Mucosa of gallbladder (tissue), 1 donor: ENCODE data around the gene MINPP1. TPM values are rescaled to one million over a fixed set of nuclear protein-coding genes. Genes with fewer than 3 reads are reported as not detected.
A peak's percentile ranks its signal among the peaks of the same experiment; 100 is the strongest.
"Not testable (repeated sequence)": the region's sequence is repeated elsewhere in the genome, so short reads cannot be mapped to it uniquely, and the experiment has no call there.

Experiments
- DNase-seq: peaks from one replicate; pipeline ENCODE4 v3.0.0-alpha.2; 2020; ENCODE audit warnings: low spot score
- total RNA-seq: library from RNA; stranded (reverse); gene quantifications from one replicate; pipeline ENCODE4 v1.2.1, GENCODE V29; 2021
- donor health status: DM: no; HTN: no; CAD: no.

MINPP1 gene
- total RNA-seq, 1 donor from 2014 or later, result 24.0 TPM

GRCh38 chr10:87565010-87565409 is 60.3 kb downstream of the MINPP1 start:
- DNase-seq, result no peak

- DNase-seq, result no peak
Observed at GRCh38 chr10:87575851-87576250, 71.2 kb downstream of the MINPP1 start.

- no peak for DNase-seq
Observed at GRCh38 chr10:87578160-87578841, 73.6 kb downstream of the MINPP1 start.

DNA sequence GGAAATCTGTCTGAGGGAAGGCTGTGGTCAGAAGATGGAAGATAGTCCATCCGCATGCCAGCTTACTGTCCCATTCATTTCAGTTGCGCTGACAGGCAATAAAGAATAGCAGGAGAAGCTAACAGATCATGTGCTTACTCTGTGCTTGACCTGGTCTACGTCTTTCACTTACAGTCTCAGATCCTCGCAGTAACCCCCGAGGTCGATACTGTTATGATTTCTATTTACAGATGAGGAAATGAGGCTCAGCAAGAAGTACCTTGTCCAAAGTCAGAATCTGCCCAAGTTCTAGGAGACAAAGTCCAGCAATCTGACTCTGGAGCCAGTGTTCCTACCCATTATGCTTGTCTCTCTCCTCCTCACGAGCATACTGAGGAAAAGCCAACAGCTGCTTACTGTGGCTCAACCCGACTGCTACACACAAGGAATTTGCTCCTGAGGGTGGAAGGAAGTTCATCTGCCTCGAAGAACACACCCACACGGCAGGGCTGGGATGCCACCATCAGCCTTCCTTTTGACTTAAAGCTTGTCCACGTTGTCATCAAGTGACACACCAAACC is 74.2 kb downstream of the MINPP1 start:
- peak; percentile 52 for DNase-seq

DNA sequence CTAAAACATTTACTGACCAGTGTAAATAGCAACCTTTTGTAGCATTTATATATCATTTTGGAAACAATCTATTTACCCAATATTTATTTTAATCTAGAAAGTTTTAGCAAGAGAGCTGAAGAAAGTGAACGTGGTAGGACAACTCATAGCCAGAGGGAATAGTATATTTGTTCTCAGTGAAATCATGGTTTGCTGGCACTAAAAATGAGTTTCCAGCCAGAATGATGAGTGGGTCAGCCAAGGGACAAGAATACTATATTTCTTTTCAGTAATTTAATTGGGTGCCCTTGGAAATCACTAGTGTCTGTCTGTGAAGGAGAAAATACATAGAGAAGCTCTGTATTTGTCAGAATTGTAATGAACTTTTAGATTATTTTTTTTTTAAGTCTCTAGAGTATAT is 74.9 kb downstream of the MINPP1 start:
- no peak for DNase-seq

GRCh38 chr10:87580016-87580415 is 75.3 kb downstream of the MINPP1 start:
- no peak for DNase-seq

GRCh38 chr10:87585565-87586514 is 81.1 kb downstream of the MINPP1 start:
- peak; percentile 68 for DNase-seq

GRCh38 chr10:87589645-87590051 is 85.0 kb downstream of the MINPP1 start:
- no peak for DNase-seq

- DNase-seq, result no peak
Observed at GRCh38 chr10:87590705-87591588, 86.3 kb downstream of the MINPP1 start.

DNA sequence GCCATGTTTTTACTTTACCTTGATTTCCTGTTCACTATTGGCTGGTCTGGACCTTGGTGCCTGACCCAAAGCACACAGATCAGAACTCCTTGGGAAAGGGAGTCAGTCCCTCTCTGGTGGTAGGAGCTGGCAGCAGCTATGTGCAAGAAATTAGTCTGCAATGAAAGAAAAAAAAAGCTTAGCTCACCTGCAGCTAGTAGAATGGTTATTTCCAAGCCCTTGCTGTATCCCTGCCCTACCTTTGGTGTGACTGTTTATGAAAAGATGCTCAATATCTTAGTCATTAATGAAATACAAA is 86.8 kb downstream of the MINPP1 start:
- no peak for DNase-seq

DNA sequence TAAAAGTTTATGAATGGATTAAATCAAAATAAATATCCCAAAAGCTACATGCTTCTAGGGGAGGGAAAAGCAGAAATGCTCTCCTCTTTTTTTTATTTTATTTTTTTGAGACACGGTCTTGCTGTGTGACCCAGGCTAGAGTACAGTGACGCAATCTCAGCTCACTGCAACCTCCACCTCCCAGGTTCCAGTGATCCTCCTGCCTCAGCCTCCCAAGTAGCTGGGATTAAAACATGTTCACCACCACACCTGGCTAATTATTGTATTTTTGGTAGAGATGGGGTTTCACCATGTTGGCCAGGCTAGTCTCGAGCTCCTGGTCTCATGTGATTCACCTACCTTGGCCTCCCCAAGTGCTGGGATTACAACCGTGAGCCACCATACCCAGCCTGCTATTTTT is 88.2 kb downstream of the MINPP1 start:
- DNase-seq, result not testable (repeated sequence)

DNA sequence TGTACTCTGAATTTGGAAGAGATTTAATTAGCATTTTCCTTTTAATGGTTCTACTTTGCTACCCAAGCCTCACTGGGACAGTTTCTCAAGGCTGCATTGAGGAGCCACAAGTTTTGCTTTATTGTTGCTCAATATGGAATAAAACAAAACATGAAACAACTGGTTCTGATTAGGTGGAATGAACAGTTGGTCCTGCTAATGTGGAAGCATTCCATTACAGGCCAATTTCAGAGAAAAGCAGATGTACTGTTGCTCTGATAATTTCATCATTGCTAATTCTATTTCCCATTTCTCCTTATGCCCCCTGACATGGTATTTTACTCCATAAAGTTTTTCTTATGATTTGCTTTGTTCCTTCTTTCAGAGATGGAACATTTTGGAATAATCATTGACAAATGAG is 89.0 kb downstream of the MINPP1 start:
- no peak for DNase-seq

GRCh38 chr10:87594181-87594580 is 89.5 kb downstream of the MINPP1 start:
- no peak for DNase-seq

GRCh38 chr10:87594864-87595263 is 90.2 kb downstream of the MINPP1 start:
- DNase-seq, result no peak

GRCh38 chr10:87596351-87596750 is 91.7 kb downstream of the MINPP1 start:
- DNase-seq, result no peak

DNA sequence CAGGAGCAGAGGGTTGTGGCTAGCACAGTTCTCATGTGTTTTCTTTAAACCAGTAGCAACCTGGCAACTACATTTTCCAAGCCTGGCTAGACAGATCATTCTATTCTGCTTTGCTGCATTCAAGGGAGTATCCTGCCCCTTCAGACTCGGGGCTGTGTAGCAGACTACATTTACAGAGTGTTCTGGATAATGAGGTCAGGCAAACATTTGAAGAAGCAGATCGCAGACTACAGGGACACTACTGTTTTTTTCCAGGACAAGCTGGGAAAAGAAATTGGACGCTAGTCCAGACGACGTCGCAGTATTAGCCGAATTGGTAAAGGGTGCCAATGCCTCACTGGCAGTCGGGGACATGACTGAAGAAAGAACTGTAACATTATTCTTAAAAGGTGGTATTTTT is 94.0 kb downstream of the MINPP1 start:
- DNase-seq, result no peak

GRCh38 chr10:87600581-87600980 is 95.9 kb downstream of the MINPP1 start:
- DNase-seq, result no peak

Other genes with a start within 250 kb of the MINPP1 start
- gene NUTM2D, start 147.1 kb upstream of the MINPP1 start, total RNA-seq, result 7.2 TPM
- 96.4 TPM for gene PAPSS2, start 155.0 kb downstream of the MINPP1 start, total RNA-seq